Gastroesophageal sphincter (tissue), 3 donors: ENCODE results near the gene MARK3.

Experiments
- CTCF ChIP-seq, 4 experiments: fragments of 200-600 bp in 2 of 4; fragments of 450-650 bp in 2 of 4; sonication (generic) in 1 of 4; IDR thresholded peaks; one replicate each; pipeline ENCODE4 v1.5.1; 2017 to 2019; ENCODE audit warnings: antibody characterized with exemption in 4 of 4, mild to moderate bottlenecking in 2 of 4, moderate library complexity in 2 of 4
- POLR2A ChIP-seq, 2 donors: fragments of 450-650 bp; IDR thresholded peaks; one replicate each; pipeline ENCODE4 v1.6.1; 2017; ENCODE audit warnings: antibody characterized with exemption in 2 of 2, mild to moderate bottlenecking in 2 of 2, moderate library complexity in 1 of 2
- POLR2AphosphoS5 ChIP-seq: sonication (generic); formaldehyde crosslinking; IDR thresholded peaks from one replicate; pipeline ENCODE4 v1.6.1; 2017; ENCODE audit warnings: antibody characterized with exemption

- TF ChIP-seq POLR2AphosphoS5 = no peak
- no peak for TF ChIP-seq POLR2A (IDR thresholded peaks at IDR 0.05)
- TF ChIP-seq CTCF (IDR thresholded peaks at IDR 0.05) = no peak
Measured at GRCh38 chr14:103472939-103473338, 87.7 kb downstream of the MARK3 start.
